HG03280 (cell line): ENCODE data around the gene RAC2.

Source experiments
- ATAC-seq: cut with Tn5 transposase; IDR thresholded peaks from one replicate; pipeline ENCODE4 v1.9.1; 2021; ENCODE audit warnings: mild to moderate bottlenecking, moderate library complexity; ENCODE audit not compliant: unreplicated experiment

RAC2 gene

GRCh38 chr22:37192204-37192603 is 51.9 kb downstream of the RAC2 start:
- no peak for ATAC-seq

GRCh38 chr22:37190262-37190780 is 53.7 kb downstream of the RAC2 start:
- no peak for ATAC-seq

DNA sequence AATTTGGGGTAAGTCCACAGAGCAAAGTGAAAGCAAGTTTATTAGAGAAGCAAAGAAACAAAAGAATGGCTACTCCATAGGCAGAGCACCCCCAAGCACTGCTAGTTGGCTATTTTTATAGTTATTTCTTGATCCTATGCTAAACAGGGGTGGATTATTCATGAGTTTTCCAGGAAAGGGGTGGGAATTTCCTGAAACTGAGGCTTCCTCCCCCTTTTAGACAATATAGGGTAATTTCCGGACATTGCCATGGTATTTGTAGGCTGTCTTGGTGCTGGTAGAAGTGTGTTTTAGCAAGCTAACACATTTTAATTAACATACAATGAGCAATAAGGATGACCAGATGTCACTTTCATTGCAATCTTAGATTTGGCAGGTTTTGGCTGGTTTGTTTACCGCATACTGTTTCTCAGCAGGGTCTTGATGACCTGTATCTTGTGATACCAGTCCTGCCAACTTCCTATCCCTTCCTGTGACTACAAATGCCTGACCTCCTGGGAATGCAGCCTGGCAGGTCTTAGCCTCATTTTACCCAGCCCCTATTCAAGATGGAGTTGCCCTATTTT is 55.1 kb downstream of the RAC2 start:
- ATAC-seq: no peak

DNA sequence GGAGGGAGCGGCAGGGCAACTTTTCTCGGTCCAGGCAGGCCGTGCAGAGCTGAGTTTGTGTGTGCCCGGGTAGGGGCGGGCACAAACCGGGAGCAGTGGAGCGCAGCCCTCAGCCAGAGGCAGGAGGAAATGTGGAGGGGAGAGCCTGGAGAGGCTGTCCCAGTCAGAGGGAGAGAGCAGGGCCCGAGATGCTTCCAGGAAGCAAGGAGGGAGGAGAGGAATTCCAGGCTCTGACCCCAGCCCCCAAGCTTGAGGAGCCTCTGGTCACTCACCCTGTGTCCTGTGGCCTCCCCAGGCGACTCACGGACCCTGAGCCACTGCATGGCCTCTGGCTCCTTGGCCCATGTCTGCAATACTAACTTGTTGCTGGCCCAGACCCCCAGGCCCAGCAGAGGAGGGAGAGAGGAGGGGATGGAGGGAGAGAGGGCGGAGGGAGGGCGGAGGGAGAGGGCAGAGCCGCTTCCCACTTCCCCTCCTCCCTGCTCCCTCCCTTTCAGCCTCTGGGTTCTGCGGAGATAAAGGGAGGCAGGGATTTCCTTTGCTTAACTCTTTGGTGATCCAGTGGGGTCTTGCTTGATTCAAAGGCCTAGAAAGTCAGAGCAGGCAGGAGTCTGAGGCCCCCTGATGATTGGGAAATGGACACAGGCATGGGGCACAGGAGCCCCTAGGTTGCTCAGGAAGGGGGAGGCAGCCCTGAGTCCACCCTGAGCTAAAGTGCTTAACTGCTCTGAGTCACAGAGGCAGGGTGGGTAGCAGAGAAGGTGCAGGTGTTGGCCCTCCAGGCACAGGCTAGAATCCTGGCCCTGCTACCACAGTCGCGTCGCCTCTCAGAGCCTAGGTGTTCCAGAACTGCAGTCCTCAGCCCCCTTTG is 55.9 kb downstream of the RAC2 start, which contains the start of gene C1QTNF6:
Gene C1QTNF6, minus strand, starts transcription at position 357 of the 871 bp plus-strand sequence. Its CDS starts 34 bp downstream, at position 323.
- ATAC-seq: no peak

GRCh38 chr22:37187552-37187890 is 56.5 kb downstream of the RAC2 start:
- ATAC-seq: no peak

DNA sequence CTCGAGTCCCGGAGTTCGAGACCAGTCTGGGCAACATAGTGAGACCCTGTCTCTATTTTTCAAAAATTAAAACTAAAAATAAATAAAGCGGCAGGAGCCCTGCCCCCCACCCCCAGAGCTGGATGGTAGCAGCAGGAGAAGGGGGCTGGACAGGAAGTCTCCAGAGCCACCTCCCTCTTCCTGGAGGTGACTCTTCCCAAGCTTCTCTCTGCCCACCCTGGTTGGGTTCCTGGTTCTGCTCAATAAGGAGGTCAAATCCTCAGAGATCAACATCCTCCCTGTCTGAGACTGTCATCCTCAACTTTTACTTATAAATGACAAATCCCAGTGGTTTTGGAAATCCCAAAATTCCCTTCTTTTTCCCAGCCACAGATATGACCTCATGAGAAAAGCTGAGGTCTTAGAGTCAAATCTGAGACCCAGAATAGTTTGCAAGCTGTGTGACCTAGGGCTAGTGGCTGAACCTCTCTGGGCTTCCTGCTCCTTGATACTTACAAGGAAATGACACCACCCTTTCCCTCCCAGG is 57.0 kb downstream of the RAC2 start:
- ATAC-seq: no peak

DNA sequence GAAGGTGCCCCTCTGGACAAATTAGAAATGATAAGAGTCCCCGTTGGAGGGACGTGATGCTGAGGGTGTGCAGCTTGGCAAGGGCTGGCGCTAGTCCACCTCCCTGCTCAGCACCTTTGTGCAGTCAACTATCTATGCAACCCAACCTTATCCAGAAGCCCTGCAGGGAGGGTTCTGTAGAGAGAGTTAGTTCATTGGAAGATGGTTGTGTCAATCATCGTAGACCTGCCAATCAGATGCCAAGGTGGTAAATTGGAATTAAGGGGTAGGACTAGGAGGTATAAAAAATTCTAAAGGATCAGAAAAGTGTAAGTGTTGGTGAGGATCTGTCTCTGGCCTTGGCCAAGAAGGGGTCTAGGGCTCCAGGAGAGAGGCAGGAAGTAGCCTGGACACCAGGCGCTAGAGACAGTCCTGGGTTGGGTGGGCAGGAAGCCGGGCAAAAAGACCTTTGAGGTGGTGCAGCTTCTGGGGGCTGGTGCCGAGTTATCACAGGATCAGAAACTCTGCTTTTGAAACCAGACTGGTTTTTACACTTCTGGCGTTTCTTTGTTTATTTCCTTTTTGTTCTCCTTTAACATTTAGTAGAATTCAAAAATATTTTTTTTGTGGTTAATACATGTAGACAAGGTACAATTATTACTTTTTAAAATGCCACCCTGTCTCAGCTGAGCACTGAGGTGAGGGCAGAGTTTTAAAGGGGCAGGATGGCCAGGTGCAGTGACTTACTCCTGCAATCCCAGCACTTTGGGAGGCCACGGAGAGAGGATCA is 57.7 kb downstream of the RAC2 start:
- no peak for ATAC-seq

GRCh38 chr22:37185646-37186227 is 58.3 kb downstream of the RAC2 start:
- ATAC-seq: no peak

DNA sequence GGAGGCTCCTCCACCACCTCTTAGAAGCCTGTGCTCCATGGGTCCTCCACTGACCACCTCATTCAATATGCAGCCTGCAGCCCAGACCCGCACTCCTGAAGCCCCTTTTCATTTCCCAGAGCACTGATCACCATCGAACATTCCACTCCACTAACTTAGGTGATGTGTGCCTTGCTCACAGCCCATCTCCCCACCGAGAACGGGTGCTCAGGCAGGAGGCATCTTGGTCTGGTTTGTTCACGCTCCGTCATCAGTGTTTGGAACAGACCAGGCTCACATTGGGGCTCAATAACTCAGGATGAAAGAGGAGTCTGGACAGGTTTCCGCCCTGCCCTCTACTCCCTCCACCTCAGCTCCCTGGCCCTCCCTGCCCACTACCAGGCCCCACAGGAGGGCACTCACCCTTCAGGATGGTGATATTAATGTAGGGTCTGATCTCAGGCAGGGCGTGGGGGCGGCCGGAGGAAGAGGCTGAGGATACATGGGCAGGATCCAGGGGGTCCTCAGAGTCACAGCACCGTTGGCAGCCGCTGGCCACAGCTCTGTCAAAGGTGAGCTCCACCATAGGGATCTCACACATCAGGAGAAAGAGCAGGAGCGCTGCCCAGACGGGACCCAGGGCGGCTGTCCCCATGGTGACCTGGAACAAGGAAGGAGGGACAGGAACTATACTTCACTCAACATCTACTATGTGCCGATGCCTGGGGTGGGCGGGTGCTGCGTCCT is 59.1 kb downstream of the RAC2 start:
- ATAC-seq: no peak

GRCh38 chr22:37184380-37184755 is 59.7 kb downstream of the RAC2 start:
- ATAC-seq: no peak

- no peak for ATAC-seq
These were observed 60.4 kb downstream of the RAC2 start for GRCh38 chr22:37183432-37184379.

DNA sequence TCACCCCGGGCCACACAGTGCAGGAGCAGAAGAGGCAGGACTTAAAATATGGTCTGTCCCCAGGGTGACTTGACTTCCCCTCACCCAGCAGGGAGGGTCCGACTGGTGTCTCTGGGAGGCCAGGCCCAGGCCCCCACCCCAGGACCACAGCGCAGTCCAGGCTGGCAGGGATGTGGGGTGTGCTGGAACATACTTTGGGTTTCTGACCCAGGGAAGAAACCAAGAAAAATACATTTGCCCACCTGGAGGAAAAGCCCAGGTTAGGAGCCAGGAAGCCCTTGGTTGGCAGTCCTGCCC is 61.2 kb downstream of the RAC2 start:
- ATAC-seq: no peak

GRCh38 chr22:37182101-37182948 is 61.7 kb downstream of the RAC2 start:
- ATAC-seq: no peak

DNA sequence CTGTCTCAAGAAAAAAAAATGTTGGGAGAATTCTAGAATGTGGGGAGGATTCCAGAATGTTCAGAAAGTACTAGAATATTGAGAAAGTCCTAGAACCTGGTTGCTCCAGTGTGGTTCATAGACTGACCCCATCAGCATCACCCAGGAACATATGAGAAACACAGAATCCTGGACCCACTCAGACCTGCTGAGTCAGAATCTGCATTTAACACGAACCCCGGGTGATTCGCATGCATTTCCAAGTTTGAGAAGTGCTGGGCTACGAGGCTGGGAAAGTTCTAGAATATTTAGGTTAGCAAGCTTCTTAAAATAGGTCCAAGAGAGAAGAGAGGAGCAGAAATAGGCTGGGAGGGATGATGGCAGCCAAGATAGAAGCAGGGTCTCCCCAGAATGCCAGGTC is 62.4 kb downstream of the RAC2 start:
- ATAC-seq: no peak

DNA sequence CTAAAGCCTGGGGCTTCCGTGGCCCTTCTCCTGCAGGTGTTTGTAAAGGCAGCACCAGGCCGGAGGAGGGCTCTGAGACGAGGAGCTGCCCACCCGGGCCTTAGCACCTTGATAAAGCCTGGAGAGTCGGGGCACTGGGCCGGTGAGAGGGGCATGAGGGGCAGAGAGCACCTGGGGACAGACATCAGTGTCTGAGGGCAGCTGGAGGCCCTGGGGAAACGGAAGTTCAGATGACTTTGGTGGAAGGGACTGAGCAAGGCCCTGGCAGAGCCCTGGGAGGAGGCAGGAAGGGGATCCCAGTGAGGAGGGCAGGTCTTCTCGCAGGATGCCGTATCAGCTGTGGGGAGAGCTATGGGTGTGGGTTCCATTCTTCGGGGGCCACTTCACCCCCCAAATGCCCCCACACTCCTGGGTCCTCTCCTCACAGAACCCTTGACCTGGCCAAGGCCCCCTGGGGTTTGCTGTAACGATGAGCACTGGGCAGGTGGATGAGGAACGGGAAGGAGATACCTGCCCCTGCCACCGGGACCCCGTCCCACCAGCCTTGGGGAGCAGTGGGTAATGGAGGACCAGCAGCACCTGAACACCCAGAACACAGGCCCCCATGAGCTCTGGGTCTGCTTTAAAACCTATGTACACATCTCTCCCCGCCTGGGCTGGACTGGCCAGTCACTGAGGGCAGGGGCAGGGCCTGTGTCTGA is 63.4 kb downstream of the RAC2 start:
- ATAC-seq: no peak

GRCh38 chr22:37179622-37180420 is 64.2 kb downstream of the RAC2 start:
- ATAC-seq: no peak

DNA sequence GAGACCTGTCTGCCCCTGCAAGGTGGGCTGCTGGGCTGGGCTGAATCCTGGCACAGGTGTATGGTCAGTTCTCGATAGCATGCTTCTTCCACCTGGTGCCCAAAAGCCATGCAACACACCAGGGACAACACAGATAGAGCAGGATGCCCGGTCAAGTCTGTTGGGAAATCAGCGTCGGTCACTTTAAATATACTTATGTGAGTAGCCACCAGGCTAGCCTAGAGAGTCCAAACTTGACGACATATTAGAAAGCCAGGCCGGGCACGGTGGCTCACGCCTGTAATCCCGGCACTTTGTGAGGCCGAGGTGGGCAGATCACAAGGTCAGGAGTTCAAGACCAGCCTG is 65.0 kb downstream of the RAC2 start:
- ATAC-seq: no peak
